Myometrial cell (primary cell): ENCODE results near the gene LGSN. TPM values are rescaled to one million over a fixed set of nuclear protein-coding genes. Genes with fewer than 3 reads are reported as not detected.

Experiments used
- total RNA-seq: library from RNA; depleted of rRNA; stranded (reverse); fragments of >200 nt; gene quantifications from 2 replicates; pipeline ENCODE4 v1.2.3, GENCODE V29; 2015

Gene LGSN, protein sequence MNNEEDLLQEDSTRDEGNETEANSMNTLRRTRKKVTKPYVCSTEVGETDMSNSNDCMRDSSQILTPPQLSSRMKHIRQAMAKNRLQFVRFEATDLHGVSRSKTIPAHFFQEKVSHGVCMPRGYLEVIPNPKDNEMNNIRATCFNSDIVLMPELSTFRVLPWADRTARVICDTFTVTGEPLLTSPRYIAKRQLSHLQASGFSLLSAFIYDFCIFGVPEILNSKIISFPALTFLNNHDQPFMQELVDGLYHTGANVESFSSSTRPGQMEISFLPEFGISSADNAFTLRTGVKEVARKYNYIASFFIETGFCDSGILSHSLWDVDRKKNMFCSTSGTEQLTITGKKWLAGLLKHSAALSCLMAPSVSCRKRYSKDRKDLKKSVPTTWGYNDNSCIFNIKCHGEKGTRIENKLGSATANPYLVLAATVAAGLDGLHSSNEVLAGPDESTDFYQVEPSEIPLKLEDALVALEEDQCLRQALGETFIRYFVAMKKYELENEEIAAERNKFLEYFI
- total RNA-seq: not detected in 2 replicates

DNA sequence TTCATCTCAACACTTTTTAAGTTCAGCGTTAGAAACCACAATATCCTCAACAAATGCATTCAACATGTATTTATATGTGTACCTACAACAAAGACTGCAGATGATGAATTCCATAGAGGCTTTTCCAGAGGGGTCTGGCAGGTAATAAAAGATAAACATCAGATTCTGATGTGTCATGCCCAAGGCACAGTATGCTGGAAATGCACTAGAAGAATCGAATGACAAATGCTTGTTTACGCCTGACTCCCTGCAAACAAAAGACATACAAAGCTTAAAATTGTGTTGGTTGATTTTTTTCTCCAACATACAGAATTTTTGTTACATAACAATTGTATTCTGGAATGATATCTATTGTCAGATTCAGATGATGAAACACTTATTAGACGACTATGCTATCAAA, at the start of gene LGSN:
Gene LGSN (minus strand): TSS at position 45 of the 400 bp plus-strand sequence. CDS start 40 bp downstream, at position 5.

Other genes starting within 250 kb of the LGSN start
- gene FKBP1C, start 108.5 kb downstream of the LGSN start, total RNA-seq: 0.18 and 0.29 TPM in 2 replicates